Activated T-helper 9 cell treated with anti-CD3 and anti-CD28 coated beads, Interleukin-2, amount 50 U/mL, for 16 hours (primary cell): ENCODE measurements around the gene ADAM19.
"Not testable (repeated sequence)": the region's sequence is repeated elsewhere in the genome, so short reads cannot be mapped to it uniquely, and the experiment has no call there.

ENCODE experiments used
- DNase-seq: peaks from one replicate; pipeline ENCODE4 v3.0.0-alpha.2; 2020; ENCODE audit warnings: low read depth

The ADAM19 gene

DNA sequence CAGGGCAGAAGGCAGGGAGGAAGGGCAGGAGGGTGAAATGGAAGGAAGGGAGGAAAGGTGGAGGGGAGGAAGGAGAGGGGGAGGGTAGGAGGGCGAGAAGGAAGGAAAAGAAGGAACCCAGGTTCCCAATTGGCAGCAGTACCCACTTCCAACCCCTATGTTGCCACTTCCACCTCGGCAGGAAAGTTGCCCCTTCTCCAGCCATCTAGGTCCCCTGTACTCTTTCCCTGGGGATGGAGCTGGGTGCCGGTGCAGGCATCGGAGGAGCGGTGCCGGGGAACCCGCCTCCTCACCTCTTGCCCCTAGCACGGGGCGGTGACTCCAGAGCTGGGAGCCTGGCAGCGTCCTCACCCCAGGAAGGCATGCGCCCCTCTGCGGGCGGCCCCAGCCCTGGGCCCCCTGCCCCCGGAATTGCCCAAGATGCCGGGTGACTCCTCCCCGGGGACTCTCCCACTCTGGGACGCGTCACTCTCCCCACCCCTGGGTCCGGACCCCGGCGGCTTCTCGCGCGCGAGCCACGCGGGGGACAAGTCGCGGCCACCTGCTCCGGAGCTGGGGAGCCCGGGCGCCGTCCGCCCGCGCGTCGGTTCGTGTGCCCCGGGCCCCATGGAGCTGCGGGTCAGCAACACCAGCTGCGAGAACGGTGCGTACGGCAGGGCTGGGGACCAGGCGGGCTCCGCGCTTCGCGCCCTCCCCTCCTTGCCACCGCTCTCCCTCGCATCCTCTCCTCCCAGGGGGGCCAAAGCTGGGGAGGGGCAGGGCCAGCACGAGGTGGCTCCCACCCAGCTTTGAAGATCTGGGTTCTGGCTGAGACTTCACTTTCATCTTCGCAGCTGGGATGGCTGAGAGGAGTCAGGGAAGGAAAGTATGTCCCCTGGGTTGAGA lies 115.6 kb downstream of the ADAM19 start, which contains the start of gene NIPAL4:
Gene NIPAL4, plus strand, starts transcription at position 499 of the 885 bp plus-strand sequence. Its CDS starts 108 bp downstream, at position 607.
- DNase-seq = peak; percentile 37

DNA sequence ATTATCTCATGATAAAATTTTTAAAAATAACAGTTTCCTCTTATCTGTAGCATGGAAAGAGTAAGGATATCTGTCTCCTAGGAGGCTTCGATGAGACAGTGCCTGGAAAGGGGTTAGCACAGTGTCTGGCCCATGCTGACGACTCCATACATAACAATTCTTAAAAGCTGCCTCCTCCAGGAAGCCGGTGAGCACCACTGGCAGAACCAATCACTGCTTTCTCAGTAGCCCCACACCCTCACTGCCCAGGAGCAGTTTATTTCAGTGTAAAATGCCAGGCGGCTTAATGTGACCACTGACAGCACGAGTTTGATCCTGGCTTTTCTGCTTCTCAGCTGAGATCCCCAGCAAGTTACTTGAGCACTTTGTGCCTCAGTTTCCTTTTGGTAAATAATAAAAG lies 116.7 kb downstream of the ADAM19 start:
- DNase-seq = no peak

- DNase-seq = no peak
Observed at GRCh38 chr5:157457391-157457790, 118.2 kb downstream of the ADAM19 start.

GRCh38 chr5:157456301-157456700 lies 119.3 kb downstream of the ADAM19 start:
- no peak for DNase-seq

DNA sequence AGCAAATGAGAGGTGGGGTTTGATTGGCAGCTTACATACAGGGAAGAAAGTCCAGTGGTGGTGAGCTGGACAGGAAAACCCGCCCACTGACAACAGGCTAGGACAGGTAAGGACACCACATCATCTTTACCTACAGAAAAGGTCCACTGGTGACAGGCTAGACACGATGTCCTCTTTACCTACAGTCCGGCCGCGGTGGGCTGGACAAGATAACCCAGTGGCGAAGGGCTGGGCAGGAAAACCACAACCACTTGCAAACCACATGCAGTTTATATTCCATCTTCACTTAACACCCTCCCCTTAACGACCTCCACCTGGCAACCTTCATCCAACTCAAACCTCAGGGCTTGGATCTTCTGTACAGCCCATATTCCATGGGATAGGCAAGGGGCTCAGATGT lies 120.5 kb downstream of the ADAM19 start:
- no peak for DNase-seq

- no peak for DNase-seq
Observed at GRCh38 chr5:157454273-157454672, 121.3 kb downstream of the ADAM19 start.

DNA sequence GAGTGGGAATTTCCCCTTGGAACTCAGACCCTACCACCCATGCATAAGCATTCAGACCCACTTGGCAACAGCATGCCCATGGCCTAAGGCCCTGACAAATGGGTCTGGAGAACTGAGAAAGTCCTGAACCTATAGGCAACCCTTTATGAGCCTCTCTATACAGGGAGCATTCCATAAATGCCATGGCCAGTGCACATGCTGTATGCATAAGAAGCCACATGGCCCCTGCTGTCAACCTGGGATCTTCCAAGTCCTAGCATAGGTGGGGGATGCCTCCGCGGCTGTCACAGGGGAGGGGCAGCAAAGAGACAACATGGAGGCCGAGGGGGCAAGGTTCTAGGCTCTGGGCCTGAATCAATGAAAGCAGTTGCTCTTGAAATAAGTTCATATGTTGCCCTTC lies 123.8 kb downstream of the ADAM19 start:
- no peak for DNase-seq

DNA sequence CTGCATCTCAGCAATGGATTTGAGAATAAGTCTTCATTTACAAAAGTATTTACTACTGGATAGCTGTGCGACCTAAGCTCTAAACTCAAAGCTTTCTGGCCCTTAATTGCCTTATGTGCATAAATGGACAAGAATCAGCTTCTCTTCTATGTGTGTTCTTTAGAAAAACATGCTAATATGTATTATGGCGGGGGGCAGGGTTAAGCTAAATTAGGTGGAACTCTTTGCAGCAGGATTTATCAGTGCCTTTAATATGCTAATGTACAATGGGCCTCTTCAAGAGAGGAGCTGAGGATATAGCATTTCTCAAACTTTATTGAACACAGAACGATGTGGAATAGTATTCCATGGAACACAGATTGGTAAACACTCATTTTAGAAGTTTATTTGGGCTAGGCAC lies 125.6 kb downstream of the ADAM19 start:
- no peak for DNase-seq

- no peak for DNase-seq
Observed at GRCh38 chr5:157449011-157449723, 126.4 kb downstream of the ADAM19 start.

GRCh38 chr5:157447201-157447637 lies 128.4 kb downstream of the ADAM19 start:
- no peak for DNase-seq

DNA sequence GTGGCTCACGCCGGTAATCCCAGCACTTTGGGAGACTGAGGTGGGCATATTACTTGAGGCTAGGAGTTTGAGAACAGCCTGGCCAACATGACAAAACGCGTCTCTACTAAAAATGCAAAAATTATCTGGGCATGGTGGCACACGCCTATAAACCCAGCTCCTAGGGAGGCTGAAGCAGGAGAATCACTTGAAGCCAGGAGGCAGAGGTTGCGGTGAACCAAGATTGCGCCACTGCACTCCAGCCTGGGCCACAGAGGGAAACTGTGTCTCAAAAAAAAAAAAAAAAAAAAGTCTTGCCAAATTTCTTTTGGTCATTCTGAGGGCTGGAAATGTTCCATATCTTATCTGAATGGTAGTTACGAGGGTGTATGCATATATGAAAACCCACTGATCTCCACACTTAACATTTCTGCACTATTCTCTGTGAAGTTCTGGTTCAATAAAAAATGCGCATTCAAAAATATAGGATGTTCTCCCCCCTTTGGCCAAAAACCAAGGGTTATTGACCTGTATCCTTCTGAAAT lies 129.1 kb downstream of the ADAM19 start:
- no peak for DNase-seq

DNA sequence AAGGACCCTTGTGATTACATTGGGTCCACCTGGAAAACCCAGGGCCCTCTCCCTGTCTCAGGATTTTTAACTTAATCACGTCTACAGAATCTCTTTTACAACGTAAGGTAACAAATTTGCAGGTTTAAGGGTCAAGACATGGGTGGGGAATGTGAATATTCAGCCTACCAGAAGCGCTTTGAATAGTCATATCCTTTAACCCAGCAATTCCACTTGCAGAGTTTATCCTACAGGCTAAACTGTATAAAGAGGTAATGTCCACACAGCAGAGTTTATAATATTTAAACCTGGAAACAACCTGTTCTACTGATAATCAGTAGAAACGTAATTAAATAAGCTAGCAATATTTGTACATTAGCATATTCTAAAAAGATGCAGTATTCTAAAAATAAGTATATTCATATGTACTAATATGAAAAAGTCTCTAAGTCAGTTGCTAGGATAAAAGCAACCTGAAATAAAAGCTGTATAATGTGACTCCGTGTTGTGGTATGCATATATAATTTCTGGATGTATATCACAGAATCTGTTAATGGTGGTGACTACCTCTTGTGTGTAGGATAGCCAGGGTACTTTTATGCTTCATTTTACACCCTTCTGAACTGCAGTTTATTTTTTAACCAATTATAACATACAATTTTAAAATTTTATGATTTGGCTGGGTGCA lies 129.7 kb downstream of the ADAM19 start:
- no peak for DNase-seq

DNA sequence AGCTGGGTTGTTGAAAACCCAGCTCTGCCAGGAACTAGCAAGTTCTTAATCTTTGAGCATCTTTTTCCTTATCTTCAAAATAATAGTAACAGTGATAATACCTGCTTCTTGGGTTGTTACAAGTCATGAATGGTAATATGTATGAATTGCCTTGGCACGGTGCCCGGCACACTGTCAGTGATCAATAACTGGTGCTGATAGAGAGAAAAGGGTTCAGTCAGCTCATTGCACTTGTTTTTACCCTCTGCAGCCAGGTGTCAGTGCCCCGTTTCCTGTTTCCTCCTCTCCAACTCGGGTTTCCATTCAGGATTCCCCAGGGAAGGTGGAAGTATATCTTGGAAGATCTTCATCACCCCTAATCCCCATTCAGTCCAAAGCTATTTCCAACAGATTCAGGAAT lies 131.4 kb downstream of the ADAM19 start:
- no peak for DNase-seq

GRCh38 chr5:157443041-157443549 lies 132.5 kb downstream of the ADAM19 start:
- DNase-seq = no peak

DNA sequence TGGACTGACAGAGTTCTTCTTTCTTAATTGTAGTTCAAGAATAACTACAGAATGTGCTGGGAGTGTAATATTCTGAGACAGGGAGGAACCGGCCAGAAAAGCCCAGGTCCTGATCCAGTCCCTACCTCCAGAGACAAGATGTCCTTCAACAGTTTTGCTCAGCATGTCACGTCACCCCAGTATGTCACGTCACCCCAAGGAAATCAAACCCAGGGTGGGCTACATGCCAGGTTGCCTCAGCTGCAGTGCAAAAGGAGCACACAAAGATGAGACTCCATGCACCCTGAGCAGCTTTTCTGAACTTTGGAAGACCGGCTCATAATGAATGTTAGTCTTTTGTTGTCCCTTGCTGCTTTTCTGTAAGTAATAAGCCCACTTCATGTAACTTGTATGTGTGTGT lies 141.5 kb downstream of the ADAM19 start:
- no peak for DNase-seq

DNA sequence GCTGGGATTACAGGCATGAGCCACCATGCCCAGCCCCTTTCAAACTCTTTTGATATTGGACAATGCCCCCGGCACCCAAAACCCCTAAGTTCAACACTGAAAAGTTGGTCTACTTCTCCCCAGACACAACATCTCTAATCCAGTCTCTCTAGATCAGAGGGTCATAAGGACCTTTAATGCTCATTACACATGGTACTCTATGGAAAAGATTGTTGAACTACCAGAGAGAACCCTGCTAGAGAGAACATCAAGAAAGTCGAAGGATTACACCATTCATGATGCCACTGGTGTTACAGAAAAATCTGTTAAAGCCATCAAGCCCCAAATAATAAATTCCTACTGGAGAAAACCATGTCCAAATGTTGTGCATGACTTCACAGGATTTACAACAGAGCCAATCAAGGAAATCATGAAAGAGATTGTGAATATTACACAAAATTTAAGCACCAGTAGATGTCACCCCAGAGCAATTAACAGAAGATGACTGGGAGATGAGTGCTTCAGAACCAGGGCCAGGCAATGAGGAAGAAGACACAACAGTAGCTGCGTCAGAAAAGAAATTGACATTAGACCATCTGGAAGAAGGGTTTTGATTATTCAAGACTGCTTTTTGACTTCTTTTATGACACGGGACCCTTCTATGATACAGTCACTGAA lies 143.9 kb downstream of the ADAM19 start:
- DNase-seq = no peak

DNA sequence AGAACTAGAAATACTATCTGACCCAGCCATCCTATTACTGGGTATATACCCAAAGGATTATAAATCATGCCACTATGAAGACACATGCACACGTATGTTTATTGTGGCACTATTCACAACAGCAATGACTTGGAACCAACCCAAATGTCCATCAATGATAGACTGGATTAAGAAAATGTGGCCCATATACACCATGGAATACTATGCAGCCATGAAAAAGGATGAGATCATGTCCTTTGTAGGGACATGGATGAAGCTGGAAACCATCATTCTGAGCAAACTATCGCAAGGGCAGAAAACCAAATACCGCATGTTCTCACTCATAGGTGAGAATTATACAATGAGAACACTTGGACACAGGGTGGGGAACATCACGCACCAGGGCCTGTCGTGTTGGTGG lies 145.7 kb downstream of the ADAM19 start:
- DNase-seq = not testable (repeated sequence)
